GM23248 (cell line): Measurements from ENCODE around the gene EXOC2.

ENCODE experiments used
- EZH2 ChIP-seq: fragments of 200-600 bp; sonication (generic); IDR thresholded peaks from 2 replicates; pipeline ENCODE4 v1.6.1; 2018; ENCODE audit warnings: antibody characterized with exemption, mild to moderate bottlenecking; ENCODE audit not compliant: insufficient read depth, poor library complexity, severe bottlenecking
- EZH2phosphoT487 ChIP-seq: fragments of 200-600 bp; sonication (generic); IDR thresholded peaks from 2 replicates; pipeline ENCODE4 v1.6.1; 2018; ENCODE audit warnings: antibody characterized with exemption, moderate library complexity, mild to moderate bottlenecking, low read depth; ENCODE audit not compliant: insufficient read depth

DNA sequence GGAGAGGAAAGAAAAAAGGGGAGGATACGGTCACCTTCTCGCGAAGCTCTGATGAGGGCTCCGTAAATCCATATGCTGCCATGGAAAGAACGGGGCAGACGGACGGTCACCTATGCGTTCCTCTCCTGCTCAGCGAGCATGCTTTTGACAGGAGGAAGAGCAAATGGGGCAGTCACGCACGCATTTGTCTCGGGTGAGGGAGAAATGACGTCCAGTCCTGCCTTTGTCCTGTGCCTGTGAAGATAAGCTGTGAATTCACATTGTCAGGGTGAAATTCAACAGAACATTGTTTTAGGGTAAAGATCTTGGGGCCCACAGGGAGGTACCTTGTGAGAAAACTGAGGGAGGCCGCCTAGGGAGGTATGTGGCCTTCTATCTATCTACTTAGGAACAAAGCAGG lies 217.6 kb downstream of the EXOC2 start:
- TF ChIP-seq EZH2phosphoT487 (no peak), EZH2 (no peak)
